ENCODE data around the gene GRAMD1C. TPM values are rescaled to one million over a fixed set of nuclear protein-coding genes. Genes with fewer than 3 reads are reported as not detected.

GRAMD1C gene
- total RNA-seq, 1 donor from 2014 or later: 0.37 TPM

DNA sequence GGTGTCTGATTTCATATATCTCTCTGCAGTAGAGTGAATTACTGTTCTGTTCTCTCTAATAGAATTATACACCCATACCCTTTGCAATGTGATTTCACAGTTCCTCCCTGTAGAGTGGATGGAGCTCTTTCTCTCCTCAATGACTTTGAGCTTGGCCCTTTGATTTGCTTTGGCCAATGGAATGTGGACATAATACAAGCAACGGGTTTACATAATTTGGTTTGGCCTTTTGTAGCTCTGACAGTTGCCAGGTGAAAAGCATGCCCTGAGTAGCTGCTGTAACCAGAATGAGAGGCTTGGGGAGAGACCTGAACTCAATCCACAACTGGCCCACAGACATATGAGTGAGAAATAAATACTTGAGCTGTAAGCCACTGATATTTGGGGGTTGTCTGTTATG is 141.3 kb downstream of the GRAMD1C start:
- Mint-ChIP-seq H3K4me1 (ENCODE audit: low read depth) (no peaks in the 10 kb centered on the region), H3K27ac (no peak overlapping the region), H3K36me3 (ENCODE audit: low read depth) (no peaks in the 10 kb centered on the region), H3K4me3 (ENCODE audit: low read depth) (no peak overlapping the region), H3K9me3 (peaks cover under 1% of the 10 kb centered on the region), H3K27me3 (ENCODE audit: low read depth) (no peaks in the 10 kb centered on the region)
- intact Hi-C loops (cut with micrococcal nuclease): no loop called here
- no peak for DNase-seq (ENCODE audit: low spot score)

DNA sequence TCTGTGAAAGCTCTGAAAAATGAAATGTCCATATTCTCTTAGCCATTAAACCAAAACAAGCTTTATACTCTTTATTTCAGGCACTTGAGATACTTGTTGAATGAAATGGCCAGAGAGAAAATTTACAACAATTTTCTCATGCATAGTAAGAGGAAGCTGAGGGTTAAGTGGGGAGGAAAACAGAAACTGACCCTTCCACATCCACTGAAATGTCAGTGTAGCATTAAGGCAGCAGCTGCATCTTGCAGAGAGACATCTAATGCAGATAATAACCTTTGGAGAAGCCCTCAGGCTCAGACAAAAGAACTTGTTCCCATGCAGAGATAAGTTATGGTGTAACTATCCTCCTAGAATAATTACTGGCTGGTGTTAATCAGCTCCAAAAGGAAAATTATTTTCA is 143.2 kb downstream of the GRAMD1C start:
- intact Hi-C loops (cut with micrococcal nuclease): no loop called here
- H3K36me3 Mint-ChIP-seq (ENCODE audit: low read depth): no peaks in the 10 kb centered on the region
- no peak overlapping the region for H3K4me3 Mint-ChIP-seq (ENCODE audit: low read depth)
- H3K27ac Mint-ChIP-seq: no peak overlapping the region
- no peaks in the 10 kb centered on the region for H3K4me1 Mint-ChIP-seq (ENCODE audit: low read depth)
- no peak for DNase-seq (ENCODE audit: low spot score)
- H3K9me3 Mint-ChIP-seq: no peaks in the 10 kb centered on the region
- H3K27me3 Mint-ChIP-seq (ENCODE audit: low read depth): no peaks in the 10 kb centered on the region

GRCh38 chr3:113983544-113983943 is 145.0 kb downstream of the GRAMD1C start:
- Mint-ChIP-seq H3K27me3 (ENCODE audit: low read depth) (no peaks in the 10 kb centered on the region), H3K4me3 (ENCODE audit: low read depth) (no peak overlapping the region), H3K36me3 (ENCODE audit: low read depth) (no peaks in the 10 kb centered on the region), H3K4me1 (ENCODE audit: low read depth) (no peaks in the 10 kb centered on the region), H3K9me3 (no peaks in the 10 kb centered on the region), H3K27ac (no peak overlapping the region)
- no peak for DNase-seq (ENCODE audit: low spot score)
- intact Hi-C loops (cut with micrococcal nuclease): no loop called here

- intact Hi-C loops (cut with micrococcal nuclease): no loop called here
- Mint-ChIP-seq H3K27ac (no peak overlapping the region), H3K36me3 (ENCODE audit: low read depth) (no peaks in the 10 kb centered on the region), H3K4me1 (ENCODE audit: low read depth) (no peaks in the 10 kb centered on the region), H3K27me3 (ENCODE audit: low read depth) (no peaks in the 10 kb centered on the region), H3K4me3 (ENCODE audit: low read depth) (no peak overlapping the region), H3K9me3 (no peaks in the 10 kb centered on the region)
- DNase-seq (ENCODE audit: low spot score): no peak
Measured at GRCh38 chr3:113985541-113985940, 147.0 kb downstream of the GRAMD1C start.

Other genes with a start within 250 kb of the GRAMD1C start
- gene USF3, start 142.1 kb upstream of the GRAMD1C start, total RNA-seq: 13.9 and 15.6 TPM in 2 replicates
- 129 and 134 TPM in 2 replicates for gene NAA50, start 92.5 kb upstream of the GRAMD1C start, total RNA-seq
- gene ATP6V1A, start 91.8 kb upstream of the GRAMD1C start, total RNA-seq: 35.7 and 38.3 TPM in 2 replicates
- 2.6 and 2.9 TPM in 2 replicates for gene ZDHHC23, start 109.2 kb downstream of the GRAMD1C start, total RNA-seq
- gene CCDC191, start 217.7 kb downstream of the GRAMD1C start, total RNA-seq: 0.68 and 0.76 TPM in 2 replicates
- gene QTRT2, start 217.9 kb downstream of the GRAMD1C start, total RNA-seq: 40.2 and 41.3 TPM in 2 replicates